ENCODE results near the gene PPM1H.
"Not testable (repeated sequence)": the region's sequence is repeated elsewhere in the genome, so short reads cannot be mapped to it uniquely, and the experiment has no call there.

PPM1H gene

DNA sequence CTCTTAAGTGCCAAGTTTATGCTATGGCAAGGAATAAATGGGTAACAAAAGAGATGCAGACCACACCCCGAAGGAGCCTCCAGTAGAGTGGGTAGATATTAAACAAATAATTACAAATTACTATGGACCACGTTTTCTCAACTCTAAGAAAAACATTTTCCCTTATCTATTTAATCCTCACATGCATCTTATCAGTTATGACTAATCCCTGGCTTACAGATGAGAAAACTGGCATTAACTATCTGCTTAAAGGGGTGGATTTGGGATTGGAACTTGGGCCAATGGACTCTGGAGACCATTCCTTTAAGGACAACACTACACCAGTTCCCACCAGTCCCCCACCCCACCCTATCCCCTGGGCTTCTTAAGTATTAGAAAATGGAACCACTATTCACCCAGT, 26.3 kb downstream of the PPM1H start:
- no peak for DNase-seq (ENCODE audit: low read depth in 2 of 2)

DNA sequence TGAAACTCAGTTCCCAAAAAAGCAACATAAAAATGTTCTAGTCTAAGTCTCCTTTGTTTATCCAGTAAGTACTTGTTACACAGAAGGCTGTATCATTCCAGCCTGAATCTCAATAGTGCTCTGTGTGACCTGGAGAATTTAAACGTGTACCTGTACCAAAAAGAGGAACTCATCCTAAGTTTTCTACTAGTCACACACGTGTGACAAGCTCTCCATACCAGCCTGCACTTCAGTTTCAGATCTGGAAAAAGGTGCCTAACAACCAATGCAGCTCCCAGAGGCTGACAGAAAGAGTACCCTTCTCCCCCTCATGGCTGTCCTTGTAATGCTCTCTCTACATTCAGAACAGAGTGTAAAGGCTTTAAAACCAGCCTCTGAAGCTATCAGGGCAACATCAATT, 27.4 kb downstream of the PPM1H start:
- no peak for DNase-seq (ENCODE audit: low read depth in 2 of 2)

DNA sequence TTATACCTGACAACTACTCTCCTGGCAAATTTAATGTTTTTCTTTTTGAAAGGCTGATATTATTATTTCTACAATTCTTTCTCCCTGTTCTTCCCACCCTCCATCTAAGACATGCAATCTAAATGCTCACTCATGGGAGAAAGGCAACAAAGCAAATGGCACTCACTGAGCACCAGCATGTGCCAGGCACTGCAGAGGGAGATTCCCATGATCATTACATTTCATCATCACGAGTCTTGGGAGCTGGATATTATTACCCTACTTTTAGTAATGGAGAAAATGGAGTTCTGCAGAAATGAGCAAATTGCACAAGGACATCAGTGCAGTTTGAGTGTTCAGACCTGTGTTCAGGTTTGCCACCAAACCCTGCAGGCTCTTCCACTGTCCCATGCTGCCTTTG, 27.9 kb downstream of the PPM1H start:
- no peak for DNase-seq (ENCODE audit: low read depth in 2 of 2)

DNA sequence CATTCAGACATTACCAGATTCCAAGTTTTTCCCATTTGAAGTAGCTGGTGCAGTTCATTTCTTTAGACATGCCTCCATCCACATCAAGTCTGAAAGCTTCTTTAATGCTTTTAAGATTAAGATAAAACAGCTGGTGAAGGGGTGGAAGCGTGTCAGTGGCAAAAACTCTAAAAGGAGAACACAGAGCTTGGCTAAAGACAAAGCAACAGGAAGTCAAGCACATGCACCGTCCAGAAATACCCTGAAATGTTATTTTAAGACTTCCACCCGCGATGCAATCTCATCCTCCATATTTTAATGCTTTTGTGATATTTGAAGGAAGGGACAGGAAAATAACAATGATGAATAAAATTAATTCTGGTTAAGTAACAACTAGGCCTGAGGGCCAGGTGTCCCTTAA, 31.8 kb downstream of the PPM1H start:
- DNase-seq (ENCODE audit: low read depth in 2 of 2): no peak

DNA sequence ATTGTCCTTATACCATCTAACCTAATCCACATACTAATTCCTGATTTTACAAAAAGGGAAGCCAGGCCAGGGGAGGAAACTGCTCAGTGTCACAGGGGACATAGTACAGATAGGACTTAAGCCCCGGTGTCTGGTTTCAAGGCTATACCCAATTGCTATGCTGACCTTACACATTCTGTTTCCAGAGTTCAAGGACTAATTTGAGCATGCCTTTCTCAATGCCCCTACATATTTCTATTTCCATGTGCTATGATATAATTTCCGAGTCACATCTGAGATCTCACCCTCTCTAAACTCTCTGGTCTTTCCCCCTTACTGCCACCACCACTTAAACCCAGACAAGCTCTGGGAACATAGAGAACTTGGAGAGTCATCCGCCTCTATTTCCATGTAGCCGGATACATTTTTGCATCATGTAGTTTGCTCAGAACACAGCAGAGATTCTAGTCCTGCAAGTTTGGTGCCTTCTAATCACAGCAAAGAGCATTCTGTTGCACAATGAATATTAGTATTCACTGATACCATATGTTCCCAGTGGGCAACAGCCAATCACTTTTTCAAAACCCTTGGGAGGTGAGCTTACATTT, 34.2 kb downstream of the PPM1H start:
- no peak for DNase-seq (ENCODE audit: low read depth in 2 of 2)

DNA sequence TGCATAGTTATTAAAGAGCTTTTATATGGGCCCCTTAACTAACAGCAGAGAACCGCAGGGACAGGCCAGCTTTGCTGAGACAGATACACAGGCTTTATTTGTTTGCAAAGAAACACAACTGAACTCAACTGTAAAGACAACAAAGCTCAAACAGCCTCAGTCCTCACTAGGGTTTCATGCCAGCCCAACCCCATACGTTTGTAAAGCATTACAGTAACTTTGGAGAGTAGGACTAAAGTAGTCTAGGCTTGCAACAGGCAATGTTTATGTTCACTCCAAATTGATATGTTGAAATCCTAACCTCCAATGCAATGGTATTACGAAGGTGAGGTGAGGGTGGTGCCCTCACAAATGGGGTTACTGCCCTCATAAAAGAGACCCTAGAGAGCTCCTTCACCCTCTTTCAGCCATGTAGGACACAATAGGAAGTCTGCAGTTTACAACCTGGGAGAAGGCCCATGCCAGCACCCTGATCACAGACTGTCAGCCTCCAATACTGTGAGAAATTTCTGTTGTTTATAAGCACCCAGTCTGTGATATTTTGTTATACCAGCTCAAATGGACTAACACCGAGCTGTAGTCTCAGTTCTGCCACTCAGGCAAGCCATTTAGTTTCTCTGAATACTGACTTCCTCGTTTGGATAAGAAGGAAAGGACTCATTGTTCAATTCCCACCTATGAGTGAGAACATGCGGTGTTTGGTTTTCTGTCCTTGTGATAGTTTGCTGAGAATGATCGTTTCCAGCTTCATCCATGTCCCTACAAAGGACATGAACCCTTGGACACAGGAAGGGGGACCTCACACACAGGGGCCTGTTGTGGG, 35.2 kb downstream of the PPM1H start:
- DNase-seq (ENCODE audit: low read depth in 2 of 2): no peak

DNA sequence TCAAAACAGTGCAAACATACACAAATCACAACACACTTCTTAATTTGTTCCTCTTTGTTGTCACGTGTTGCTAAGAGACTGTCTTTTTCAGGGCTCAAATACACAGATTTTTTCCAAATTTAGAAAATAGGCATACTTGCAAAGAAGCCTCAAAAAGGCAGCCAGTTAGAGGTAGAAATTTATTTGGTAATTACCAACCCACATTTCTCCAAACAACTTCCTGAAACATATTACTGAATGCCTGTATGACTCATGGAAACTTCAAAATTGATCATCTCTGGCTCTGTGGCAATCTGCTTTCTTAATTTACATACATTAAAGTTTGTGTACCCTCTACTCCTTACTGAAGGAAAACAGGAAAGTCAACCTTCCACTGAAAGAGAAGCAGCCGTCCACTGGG, 36.4 kb downstream of the PPM1H start:
- DNase-seq (ENCODE audit: low read depth in 2 of 2): no peak

DNA sequence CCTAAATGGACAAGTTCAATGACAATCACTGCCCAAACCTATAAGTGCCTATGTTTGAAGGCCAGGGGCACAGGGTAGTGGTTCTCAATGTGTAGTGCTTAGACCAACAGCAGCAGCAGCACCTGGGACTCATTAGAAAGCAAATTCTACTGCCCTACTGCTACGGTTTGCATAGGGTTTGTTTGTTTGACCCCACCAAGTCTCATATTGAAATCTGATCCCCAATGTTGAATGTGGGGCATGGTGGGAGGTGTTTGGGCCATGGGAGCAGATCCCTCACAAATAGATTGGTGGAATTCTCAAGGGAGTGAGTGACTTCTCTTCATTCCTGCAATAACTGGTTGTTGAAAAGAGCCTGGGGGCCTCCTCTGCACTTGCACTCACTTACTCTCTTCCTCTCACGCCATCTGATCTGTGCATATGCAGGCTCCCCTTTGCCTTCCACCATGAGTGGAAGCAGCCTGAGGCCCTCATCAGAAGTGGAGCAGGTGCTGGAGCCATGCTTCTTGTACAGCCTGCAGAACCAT, 39.5 kb downstream of the PPM1H start:
- DNase-seq (ENCODE audit: low read depth in 2 of 2): no peak

DNA sequence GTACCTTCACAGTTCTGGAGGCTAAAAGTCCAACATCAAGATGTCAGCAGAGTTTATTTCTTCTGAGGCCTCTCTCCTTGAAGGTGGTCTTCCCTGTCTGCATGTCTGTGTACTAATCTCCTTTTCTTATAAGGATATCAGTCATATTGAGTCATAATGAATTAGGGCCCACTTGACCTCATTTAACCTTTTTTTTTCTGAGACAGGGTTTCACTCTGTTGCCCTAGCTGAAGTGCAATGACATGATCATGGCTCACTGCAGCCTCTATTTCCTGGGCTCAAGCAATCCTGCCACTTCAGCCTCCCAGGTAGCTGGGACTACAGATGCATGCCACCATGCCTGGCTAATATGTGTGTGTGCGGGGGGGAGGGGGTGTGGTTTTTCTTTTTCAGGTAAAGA, 41.7 kb downstream of the PPM1H start:
- DNase-seq (ENCODE audit: low read depth in 2 of 2): no peak

DNA sequence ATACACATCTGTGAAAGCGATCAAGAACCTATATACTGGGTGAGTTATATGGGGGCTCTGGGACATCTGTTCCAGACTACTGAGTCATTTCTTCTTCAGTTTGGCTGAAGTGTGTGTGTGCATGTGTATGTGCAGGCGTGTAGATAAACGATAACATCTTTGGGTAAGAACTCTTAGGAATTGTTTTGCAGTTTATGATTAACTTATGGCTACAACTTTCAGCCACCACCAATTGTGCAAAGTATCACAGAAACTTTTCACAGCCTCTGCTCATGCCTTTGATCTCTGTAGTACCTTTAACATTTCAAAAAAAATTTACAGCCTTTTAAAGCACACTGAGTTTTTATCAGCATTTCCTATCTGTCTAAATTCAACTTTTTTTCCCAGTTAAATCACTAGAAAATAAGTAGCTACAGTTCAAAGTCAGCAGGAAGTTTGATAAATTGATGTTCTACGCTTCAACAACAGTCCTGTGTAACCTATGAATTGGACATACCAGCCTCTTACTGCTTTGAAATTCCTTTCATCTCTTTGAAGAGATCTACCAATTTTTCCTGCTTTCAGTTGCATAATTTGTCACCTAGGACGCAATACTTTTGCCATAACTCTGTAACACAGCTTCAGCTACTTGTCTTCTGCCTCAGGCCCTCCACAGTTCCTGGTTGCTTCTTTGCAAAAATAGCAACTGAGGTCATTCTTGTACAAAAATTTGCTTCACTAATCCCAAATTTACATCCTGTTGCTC, 43.0 kb downstream of the PPM1H start:
- DNase-seq (ENCODE audit: low read depth in 2 of 2): no peak

DNA sequence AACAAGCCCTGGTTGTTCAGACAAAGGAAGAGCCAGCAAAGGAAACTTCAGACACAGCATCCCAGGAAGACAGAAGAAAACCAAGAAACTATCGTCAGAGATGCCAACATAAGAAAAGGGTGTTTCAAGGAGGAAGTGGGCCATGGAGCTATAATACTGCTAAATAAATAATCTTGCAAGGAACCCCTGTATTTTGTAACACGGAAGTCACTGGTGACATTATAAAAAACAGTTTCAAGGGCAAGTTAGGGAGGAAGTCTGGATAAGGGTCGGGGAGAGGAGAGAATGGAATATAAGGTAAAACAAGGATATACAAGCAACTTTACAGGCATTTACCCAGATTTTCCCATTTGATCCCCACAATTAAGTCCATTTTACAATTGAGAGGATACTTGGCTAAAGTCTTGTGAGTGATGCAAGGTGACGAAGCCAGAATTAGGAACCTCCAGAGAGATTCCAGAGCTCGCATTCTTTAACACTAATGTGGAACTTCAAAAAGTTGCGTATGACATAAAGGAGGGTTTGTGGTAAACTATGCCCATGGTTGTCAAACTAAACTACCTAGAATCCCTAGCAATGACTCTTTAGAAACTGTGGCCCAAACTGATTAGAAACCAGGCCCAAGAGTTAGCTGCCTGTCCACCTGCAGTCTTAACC, 46.4 kb downstream of the PPM1H start:
- no peak for DNase-seq (ENCODE audit: low read depth in 2 of 2)

DNA sequence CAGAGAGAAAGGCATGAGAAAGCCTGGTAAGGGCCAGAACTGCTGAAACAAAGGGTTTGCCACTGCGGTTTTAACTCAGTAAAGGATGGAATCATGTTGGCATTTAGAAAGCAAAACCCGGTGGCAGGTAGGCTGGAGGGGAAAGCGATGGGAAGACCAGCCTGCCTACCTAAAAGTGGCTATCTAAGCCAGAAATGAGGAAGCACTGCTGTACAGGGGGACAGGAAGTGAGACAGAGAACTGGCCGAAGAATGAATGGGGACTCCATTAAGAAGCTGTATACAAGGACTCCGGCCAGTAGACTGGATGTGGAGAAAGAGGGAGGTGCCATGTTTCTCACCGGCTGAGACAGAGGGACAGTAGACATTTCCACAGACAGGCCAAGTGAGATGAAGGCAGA, 48.2 kb downstream of the PPM1H start:
- no peak for DNase-seq (ENCODE audit: low read depth in 2 of 2)

DNA sequence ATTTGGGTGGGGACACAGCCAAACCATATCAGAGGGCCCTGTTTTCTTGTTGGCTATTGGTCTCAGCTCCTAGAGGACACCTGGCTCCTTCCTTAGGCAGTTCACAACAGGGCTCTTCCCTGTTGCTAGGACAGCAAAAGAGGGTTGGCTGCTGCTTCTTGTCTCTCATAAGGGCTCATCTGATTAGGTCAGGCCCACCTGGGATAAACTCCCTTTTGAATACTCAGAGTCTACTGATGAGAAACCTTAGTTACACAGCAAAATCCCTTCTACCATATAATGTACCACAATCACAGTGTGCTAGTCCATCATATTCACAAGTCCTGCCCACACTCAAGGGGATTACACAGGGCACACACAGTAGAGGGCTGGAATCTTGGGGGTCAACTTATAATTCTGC, 49.7 kb downstream of the PPM1H start:
- no peak for DNase-seq (ENCODE audit: low read depth in 2 of 2)

DNA sequence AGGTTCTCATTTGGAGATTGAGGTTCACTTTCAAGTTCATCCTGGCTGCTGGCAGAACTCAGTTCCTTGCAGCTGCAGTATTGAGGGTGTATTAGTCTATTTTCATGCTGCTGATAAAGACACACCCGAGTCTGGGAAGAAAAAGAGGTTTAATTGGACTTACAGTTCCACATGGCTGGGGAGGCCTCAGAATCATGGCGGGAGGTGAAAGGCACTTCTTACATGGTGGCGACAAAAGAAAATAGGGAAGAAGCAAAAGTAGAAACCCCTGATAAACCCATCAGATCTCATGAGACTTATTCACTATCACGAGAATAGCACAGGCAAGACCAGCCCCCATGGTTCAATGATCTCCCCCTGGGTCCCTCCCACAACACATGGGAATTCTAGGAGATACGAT, 50.1 kb downstream of the PPM1H start:
- DNase-seq (ENCODE audit: low read depth in 2 of 2): not testable (repeated sequence)

DNA sequence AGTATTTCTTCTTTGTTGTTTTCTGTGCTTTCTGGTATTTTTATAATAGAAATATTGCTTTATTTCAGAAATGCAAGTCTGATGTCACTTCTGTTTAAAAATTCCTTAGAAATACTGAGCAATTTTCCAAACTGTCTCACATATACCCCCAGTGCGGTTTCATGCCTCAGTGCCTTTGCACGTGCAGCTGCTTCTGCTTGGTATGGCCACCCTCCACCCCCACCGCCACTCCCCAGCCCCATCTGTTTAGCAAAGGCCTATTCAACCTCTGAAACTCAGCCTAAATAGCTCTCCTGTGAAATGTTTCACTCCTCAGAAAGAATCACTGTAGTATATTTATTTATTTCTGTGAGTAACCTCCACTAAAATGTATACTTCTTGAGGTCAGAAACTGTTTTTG, 52.3 kb downstream of the PPM1H start:
- DNase-seq (ENCODE audit: low read depth in 2 of 2): no peak

DNA sequence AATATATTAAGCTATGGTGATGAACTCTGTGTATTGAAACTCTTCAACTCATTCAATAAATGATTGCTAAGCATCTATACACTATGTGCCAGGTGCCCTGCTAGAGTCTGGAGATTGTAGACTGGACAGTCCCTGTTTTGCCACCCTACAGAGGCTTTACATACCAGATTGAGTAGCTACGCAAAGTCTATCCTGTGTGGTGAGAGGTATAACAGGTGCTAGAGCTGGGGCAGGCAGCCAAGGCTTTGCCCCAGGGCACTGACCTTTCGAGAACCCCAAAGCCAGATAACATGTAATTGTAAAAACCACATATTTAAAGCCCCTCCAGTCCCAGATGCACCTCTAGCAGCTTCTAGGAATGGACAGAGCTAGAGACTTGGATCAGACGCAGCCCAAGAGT, 52.8 kb downstream of the PPM1H start:
- no peak for DNase-seq (ENCODE audit: low read depth in 2 of 2)

DNA sequence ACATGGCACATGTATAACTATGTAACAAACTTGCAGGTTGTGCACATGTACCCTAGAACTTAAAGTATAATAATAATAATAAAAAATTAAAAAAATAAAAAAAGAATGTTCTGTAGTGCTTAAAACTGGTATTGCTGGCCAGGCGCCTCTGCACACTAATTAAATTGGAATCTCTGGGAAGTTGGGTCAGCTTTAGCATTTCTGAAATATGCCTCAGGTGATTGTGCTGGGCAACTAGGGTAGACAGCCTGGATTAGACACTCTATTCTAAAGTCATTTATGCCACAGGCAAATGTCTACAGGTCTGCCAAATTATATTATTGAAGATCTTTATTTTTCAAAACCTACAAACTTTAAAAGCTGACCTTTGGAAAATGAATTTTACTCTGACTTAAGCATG, 55.3 kb downstream of the PPM1H start:
- DNase-seq (ENCODE audit: low read depth in 2 of 2): no peak

DNA sequence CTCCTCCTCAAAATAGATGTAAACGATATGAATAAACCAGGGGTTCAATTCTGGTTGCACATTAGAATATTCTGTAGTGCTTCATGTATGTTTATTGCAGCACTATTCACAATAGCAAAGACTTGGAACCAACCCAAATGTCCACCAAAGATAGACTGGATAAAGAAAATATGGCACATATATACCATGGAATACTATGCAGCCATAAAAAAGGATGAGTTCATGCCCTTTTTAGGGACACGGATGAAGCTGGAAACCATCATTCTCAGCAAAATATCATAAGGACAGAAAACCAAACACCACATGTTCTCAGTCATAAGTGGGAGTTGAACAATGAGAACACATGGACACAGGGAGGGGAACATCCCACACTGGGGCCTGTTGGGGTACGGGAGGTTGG, 55.7 kb downstream of the PPM1H start:
- DNase-seq (ENCODE audit: low read depth in 2 of 2): not testable (repeated sequence)

DNA sequence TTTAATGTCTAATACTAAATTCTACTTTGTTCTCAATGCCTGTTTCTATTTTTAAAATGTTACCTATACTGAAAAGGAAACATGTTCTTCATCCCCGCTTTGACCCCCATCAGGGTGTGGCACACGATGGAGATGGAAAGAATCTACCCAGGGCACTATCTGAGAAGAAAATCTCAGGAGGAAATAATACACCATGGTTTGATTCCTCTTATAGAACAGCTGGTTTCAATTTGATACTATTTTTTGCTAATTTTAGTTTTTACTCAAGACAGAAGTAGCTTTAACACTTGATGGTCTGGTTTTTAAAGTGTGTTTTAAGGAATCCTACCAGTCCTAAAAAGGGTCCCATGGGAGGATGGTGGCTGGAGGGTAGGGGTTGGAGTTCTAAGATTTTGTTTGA, 56.7 kb downstream of the PPM1H start:
- DNase-seq (ENCODE audit: low read depth in 2 of 2): no peak

DNA sequence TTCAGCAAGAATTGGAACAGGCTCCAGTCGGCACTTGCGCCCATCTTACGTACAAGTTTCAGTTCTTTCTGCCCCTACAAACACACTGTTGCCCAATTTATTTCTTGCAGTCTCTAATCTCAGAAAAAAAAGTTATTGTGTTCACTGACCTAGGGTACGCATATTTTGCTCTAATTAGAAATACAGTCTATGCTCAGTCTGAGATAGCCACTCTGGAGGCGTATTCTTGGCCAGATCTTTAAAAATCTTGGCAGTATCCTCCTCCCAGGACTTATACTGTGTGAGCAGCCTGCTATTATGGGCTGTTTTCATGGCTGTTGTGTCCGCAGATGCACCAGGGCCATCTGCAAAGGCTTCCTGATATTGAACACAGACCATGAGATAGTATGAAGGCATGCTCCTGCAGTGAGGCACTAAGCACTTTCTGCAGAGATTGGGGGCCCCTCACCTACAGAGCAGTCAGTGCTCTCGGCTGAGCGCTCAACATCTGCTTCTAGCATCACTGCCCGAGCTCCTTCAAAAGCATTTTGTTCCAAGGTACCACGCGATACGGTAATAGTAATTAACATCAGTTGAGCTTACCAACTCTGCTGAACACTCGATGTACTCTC, 57.9 kb downstream of the PPM1H start:
- no peak for DNase-seq (ENCODE audit: low read depth in 2 of 2)

DNA sequence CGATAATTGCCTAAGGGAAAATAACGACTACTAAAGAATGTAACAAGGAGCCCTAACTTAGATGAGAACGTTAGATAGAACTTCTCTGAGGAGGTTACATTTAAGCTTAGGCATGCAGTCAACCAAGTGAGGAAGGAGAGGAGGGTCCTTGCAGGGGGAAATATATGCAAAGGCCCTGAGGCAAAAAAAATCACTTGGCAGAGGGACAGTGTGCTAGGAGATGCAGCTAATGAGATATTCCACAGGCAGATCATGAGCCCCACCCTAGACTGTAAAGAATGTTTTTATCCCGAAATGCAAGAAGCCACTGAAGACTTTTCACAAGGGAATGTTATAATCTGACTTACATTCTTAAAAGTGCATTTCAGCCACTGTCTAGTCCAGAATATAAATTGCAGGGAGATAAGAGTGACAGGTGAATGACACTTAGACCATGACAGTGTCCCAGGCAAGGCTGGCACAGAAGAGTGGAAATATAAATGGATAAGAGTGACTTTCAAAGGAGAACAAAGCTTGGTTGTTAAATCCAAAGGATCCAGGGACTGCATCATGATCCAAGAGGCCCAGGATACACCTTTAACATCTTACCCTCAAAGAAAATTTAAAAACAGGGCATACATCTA, 61.0 kb downstream of the PPM1H start:
- no peak for DNase-seq (ENCODE audit: low read depth in 2 of 2)

Data from stimulated activated CD8-positive, alpha-beta memory T cell treated with anti-CD3 and anti-CD28 coated beads, Interleukin-2, amount 100 ng/mL, for 1 hour (primary cell).